HG02973 (cell line): ENCODE measurements around the gene PPY.
"Not testable (repeated sequence)": the region's sequence is repeated elsewhere in the genome, so short reads cannot be mapped to it uniquely, and the experiment has no call there.

ENCODE experiments used
- ATAC-seq: cut with Tn5 transposase; IDR thresholded peaks from one replicate; pipeline ENCODE4 v1.9.1; 2021; ENCODE audit warnings: moderate library complexity; ENCODE audit not compliant: unreplicated experiment

The PPY gene

DNA sequence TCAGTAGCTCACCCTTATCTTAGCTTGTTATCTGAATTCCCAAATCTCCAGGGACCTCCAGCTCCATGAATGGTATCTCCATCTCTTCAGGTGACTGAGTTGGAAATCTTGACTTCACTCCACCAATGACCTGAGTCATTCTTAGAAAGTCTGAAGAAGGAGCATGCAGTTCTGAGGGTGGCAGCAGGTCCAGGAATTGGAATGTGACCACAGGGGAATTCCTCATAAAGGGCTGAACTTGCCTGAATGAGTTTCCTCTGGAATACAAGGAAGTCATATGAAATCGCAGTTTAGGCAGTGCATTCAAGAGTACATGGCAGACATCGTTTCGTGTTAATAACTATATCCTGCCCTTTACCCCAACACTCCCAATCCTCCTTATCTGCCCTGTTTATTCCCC, 24.0 kb upstream of the PPY start:
- no peak for ATAC-seq

GRCh38 chr17:43962479-43962878, 20.2 kb upstream of the PPY start:
- no peak for ATAC-seq

DNA sequence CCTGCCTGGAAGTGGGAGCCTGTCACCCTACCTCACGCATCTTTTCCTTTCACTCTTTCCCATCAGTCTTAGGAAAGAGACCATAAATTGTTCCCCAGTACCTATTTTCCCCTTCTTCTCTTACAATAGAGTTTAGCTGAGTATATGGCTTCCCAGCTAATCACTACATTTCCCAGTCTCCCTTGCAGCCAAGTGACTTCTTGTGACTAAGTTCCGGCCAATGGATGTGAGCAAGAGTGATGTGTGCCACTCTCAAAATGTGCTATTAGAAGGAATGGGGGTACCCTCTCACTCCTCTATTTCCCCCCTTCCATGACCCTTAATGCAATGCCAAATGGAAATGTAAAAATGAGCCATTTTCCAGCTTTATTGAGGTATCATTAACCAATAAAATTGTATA, 19.7 kb upstream of the PPY start:
- no peak for ATAC-seq

- ATAC-seq, result not testable (repeated sequence)
Observed at GRCh38 chr17:43961292-43961691, 19.0 kb upstream of the PPY start.

DNA sequence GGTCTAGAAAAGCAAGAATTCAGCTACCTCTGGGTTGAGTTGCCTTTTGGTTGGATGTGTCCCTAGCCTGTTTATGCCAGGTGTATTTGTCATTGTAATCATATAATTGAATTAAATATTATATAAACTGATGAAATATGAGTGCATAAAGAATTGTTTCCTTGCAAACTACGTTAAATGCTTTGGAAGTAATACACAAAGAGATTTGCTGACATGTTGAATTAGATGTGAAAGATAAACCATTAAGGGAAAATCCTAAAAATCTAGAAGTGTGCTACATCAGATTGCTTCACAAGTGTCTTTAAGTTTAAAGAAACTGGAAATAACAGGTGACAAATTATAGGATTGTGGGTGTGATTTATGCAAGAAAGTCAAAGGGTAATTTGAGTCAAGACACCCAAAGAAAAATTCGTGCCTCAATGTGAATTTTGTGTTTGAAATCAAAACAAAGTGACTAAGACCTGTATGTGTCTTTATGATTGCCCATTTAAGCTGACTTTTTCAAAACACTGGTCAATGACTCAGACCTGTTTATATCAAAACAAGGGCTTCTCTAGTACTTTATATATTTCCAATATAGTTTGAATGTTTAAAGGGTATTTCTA, 16.6 kb upstream of the PPY start:
- ATAC-seq, result no peak

- ATAC-seq, result no peak
Observed at GRCh38 chr17:43956222-43956621, 13.9 kb upstream of the PPY start.

DNA sequence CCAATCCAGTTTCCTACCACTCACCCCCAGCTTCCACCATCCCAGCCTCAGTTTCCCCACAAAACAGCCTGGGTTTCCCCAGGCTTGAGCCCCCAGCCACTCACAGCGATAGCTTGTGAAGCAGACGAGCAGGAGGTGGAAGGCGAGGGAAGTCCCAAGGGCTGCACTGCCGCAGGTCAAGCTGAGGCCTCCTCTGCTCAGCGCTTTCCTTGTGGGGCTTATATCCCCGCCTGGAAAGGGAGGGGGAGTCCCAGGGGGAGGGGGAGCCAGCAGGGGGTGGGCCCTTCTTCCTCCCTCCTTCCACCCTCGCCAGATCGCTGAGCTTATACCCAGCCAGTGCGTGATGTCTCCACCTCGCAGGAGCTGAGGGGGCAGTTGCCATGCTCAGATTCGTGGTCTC, 11.5 kb upstream of the PPY start, which contains the start of gene PYY:
PYY (minus strand) TSS at position 195 of the 400 bp plus-strand sequence. CDS start 457 bp downstream, outside the sequence.
- no peak for ATAC-seq

GRCh38 chr17:43952724-43953666, 10.7 kb upstream of the PPY start:
- ATAC-seq, result no peak

DNA sequence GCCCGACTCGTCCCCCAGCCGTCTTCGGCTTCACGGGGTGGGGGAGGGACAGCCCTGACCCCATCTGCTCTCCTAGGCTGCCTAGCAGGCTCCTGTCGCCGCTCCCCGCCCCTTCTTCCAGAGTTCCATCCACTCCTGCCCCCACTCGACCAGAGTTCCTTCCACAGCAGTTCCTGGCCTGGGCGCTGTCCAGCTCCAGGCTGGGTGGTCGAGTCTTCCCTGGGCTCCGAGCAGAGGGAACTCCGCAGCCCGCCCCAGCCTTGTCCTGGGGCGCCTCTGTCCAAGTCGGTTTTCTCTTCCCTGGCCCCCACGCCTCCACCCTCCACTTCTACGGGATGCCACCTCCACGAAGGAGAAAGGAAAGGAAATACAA, 10.1 kb upstream of the PPY start:
- no peak for ATAC-seq

DNA sequence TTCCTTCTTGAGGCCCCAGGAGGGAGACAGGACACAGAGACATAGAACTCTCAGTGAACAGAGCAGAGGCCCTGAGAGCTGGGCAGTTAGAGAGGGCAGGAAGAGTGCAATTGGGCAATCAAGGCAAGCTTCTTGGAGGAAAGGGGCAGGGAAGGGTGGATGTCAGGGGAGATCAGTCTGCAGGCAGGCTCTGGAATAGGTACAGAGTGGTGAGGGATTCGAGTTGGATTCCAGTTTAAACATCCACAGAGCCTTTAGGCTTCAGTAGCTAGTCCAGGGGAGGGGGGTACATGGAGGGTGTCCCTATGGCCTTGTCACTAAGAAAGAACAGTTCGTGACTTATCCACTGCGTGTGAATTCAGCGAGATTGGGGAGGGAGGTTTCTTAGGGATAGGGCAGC, 9.5 kb upstream of the PPY start:
- no peak for ATAC-seq

DNA sequence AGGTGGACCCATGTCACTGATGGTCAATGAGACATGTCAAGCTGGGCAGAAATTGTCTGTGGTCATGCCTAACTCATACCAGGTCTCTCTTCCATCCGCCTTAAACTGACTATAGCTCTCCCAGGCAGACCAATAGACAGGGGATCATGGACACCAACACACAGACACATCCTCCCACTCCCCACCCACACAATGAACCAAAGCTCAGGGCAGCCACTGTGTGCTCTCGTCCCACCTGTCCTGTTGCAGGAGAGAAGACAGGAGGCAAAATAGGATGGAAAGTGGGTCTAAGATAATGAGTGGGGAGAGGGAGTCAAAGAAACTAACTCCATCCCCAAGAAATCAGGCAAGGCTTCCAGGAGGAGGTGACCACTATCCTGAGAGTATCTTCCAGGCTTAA, 8.3 kb upstream of the PPY start:
- no peak for ATAC-seq

GRCh38 chr17:43949781-43950180, 7.5 kb upstream of the PPY start:
- no peak for ATAC-seq

DNA sequence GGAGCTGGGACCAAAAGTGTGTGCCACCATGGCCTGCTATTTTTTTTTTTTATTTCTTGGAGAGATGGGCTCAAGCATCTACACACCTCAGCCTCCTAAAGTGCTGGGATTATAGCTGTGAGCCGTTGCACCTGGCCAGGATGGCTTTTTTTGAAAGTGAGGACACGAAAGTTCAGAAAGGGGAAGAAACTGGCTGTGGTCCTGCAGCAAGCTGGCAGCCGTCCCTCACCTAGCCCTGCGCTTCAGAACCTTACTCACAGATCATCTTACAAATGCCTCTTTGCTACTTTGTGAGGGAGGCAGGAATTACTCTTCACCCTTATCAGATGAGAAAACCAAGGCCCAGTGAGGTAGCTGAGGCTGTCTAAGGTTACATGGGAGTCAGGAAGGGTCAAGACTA, 4.5 kb upstream of the PPY start:
- no peak for ATAC-seq

DNA sequence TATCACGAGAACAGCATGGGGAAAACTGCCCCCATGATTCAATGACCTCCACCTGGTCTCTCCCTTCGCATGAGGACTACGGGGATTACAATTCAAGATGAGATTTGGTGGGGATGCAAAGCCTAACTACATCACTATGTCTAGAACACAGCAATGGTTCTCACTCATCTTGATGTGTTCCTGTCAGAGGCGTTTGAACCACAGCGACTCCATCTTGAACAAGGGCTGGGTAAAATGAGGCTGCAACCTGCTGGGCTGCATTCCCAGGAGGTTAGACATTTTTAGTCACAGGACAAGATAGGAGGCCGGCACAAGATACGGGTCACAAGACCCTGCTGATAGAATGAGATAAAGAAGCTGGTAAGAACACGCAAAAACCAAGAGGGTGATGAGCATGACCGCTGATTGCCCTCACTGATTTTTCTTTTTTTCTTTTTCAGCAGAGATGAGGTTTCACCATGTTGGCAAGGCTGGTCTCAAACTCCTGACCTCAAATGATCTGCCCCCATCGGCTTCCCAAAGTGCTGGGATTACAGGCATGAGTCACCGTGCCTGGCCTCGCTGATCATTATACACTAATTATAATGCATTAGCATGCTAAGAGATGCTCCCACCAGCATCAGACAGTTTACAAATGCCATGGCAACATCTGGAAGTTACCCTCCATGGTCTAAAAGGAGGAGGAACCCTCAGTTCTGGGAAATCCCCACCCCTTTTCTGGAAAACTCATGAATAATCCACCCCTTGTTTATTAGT, 3.0 kb upstream of the PPY start:
- ATAC-seq, result no peak

DNA sequence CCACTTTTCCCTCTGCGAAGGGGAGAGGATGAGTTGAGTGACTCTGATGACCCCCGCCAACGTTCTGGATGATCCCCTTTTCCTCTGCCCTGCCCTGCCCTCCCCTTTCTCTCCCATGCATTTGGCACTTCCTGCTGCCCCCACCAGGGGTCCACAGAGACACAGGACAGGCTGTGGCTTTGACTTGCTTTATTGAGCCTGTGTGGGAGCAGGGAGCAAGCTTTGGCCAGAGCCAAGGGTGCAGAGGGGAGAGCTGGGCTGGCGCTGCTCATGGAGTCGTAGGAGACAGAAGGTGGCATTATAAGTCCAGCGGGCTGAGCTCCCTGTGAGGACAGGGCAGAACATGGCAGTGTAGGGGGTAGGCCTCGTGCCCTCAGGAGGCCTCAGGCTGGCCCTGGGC, 1.6 kb downstream of the PPY start:
- no peak for ATAC-seq

DNA sequence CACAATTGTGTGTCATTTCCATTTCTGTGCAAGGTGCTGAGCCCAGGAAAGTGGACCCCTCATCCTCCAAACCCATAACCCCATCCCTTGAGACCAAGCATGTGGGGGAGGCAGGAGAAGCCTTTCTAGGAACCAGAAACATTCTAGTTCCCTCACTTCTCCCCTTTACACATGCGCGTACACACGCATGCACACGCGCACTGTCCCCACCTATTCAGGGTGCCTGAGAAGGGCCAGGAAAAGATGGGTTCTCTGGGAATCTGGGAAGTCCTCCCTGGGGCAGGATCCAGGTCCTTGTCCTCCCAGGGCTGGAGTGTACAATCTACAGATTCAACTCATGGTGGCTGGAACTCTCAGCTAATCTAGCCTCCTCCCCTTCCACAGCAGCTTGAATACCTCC, 2.4 kb downstream of the PPY start:
- no peak for ATAC-seq

GRCh38 chr17:43939452-43939851, 2.8 kb downstream of the PPY start:
- not testable (repeated sequence) for ATAC-seq

DNA sequence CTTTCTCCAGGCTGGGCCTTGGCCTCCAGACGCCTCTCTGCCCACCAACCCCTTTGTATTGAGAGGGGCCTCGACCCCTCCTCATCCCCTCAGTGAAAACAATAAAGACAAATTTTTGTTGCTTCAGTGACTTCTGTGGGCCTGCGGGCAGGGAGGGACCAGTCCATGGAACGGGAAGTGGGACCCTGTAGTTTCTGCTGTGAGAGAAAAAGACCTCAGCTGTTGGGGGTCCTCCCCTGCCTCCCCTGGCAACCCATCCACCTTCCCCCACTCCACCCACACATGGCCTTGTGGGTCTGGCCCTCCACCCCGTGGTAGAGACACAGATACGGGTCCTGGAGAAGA, 3.5 kb downstream of the PPY start:
- no peak for ATAC-seq

DNA sequence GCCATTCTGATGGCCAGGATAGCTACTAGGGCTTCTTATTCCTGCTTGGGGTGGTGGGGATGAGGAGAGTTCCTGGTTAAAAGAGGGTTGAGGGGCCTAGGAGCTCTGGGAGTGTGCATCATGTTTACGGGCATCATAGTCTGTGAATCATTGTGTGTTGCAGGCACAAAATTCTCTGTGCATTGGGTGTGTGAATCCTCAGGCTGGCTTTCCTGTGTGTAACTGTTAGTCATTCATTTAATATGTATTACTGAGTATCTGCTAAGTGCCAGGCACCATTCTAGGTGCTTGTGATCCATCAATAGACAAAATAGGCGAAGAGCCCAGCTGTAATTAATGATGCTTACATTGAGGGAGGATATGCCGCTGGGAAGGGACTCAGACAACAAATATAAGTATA, 5.8 kb downstream of the PPY start:
- ATAC-seq, result no peak

GRCh38 chr17:43935926-43936261, 6.4 kb downstream of the PPY start:
- no peak for ATAC-seq

GRCh38 chr17:43935204-43935925, 6.9 kb downstream of the PPY start:
- no peak for ATAC-seq
